Measurements from ENCODE around the gene SOCS7. TPM values are rescaled to one million over a fixed set of nuclear protein-coding genes. Genes with fewer than 3 reads are reported as not detected.
A peak's percentile ranks its signal among the peaks of the same experiment; 100 is the strongest.

The SOCS7 gene
- polyA plus RNA-seq, 3 donors, result 0.14 to 13.2 (median 0.15) TPM

GRCh38 chr17:38329284-38329683, 22.4 kb upstream of the SOCS7 start:
- Histone ChIP-seq H3K4me1 (ENCODE audit: control insufficient read depth in 1 of 2, insufficient read depth in 2 of 2, low read length in 2 of 2) (peaks cover 30 to 32% of the 10 kb centered on the region in 2 donors), H3K9me3 (replicated peaks in 1 of 2; ENCODE audit: control insufficient read depth in 1 of 2, insufficient read depth in 1 of 2, low read length in 2 of 2) (no peaks in the 10 kb centered on the region), H3K9ac (ENCODE audit: insufficient read depth, low read length, poor library complexity, severe bottlenecking) (no peak overlapping the region), H3K4me3 (replicated peaks in 1 of 3; ENCODE audit: low read depth in 2 of 3, low read length in 3 of 3) (no peak overlapping the region), H3K27me3 (ENCODE audit: control insufficient read depth in 2 of 2, insufficient read depth in 2 of 2, low read length in 2 of 2) (no peaks in the 10 kb centered on the region), H3K36me3 (replicated peaks in 1 of 2; ENCODE audit: control insufficient read depth in 1 of 2, insufficient read depth in 2 of 2, low read length in 2 of 2) (no peaks in the 10 kb centered on the region), H3K79me2 (ENCODE audit: insufficient read depth, low read length) (no peaks in the 10 kb centered on the region), H3K4me2 (replicated peaks; ENCODE audit: extremely low read depth, low read length, poor library complexity, severe bottlenecking) (no peak overlapping the region), H3K27ac (ENCODE audit: low read depth in 1 of 2, low read length in 2 of 2) (no peak overlapping the region), H4K20me1 (ENCODE audit: insufficient read depth, low read length) (no peaks in the 10 kb centered on the region), H2AFZ (ENCODE audit: insufficient read depth, low read depth, low read length, poor library complexity, severe bottlenecking) (no peak overlapping the region)
- TF ChIP-seq CTCF (IDR thresholded peaks at IDR 0.05), result no peak
- no peak for DNase-seq
- intact Hi-C loops (cut with micrococcal nuclease), result no loop called here
- H3K4me3 Mint-ChIP-seq, result no peak overlapping the region
- no peaks in the 10 kb centered on the region for H3K36me3 Mint-ChIP-seq
- peaks cover 2 to 5% (median 4%) of the 10 kb centered on the region in 3 donors for H3K27me3 Mint-ChIP-seq (ENCODE audit: low read depth in 3 of 3)
- H3K27ac Mint-ChIP-seq, result no peak overlapping the region
- 94% methylated on average over 6 of the region's 7 CpGs for WGBS (ENCODE audit: insufficient coverage)
- H3K9me3 Mint-ChIP-seq, result peaks cover 0 to 5% (median 0%) of the 10 kb centered on the region in 7 donors
- peaks cover 35% of the 10 kb centered on the region for H3K4me1 Mint-ChIP-seq

GRCh38 chr17:38329808-38330730, 21.6 kb upstream of the SOCS7 start:
- Histone ChIP-seq H3K27ac (ENCODE audit: low read depth in 1 of 2, low read length in 2 of 2) (no peak overlapping the region), H3K4me3 (replicated peaks in 1 of 3; ENCODE audit: low read depth in 2 of 3, low read length in 3 of 3) (no peak overlapping the region), H2AFZ (ENCODE audit: insufficient read depth, low read depth, low read length, poor library complexity, severe bottlenecking) (no peak overlapping the region), H4K20me1 (ENCODE audit: insufficient read depth, low read length) (no peaks in the 10 kb centered on the region), H3K27me3 (ENCODE audit: control insufficient read depth in 2 of 2, insufficient read depth in 2 of 2, low read length in 2 of 2) (no peaks in the 10 kb centered on the region), H3K9ac (ENCODE audit: insufficient read depth, low read length, poor library complexity, severe bottlenecking) (peak overlapping the region; percentile 15), H3K36me3 (replicated peaks in 1 of 2; ENCODE audit: control insufficient read depth in 1 of 2, insufficient read depth in 2 of 2, low read length in 2 of 2) (no peaks in the 10 kb centered on the region), H3K79me2 (ENCODE audit: insufficient read depth, low read length) (no peaks in the 10 kb centered on the region), H3K9me3 (replicated peaks in 1 of 2; ENCODE audit: control insufficient read depth in 1 of 2, insufficient read depth in 1 of 2, low read length in 2 of 2) (no peaks in the 10 kb centered on the region), H3K4me2 (replicated peaks; ENCODE audit: extremely low read depth, low read length, poor library complexity, severe bottlenecking) (no peak overlapping the region), H3K4me1 (ENCODE audit: control insufficient read depth in 1 of 2, insufficient read depth in 2 of 2, low read length in 2 of 2) (peaks cover 23 to 25% of the 10 kb centered on the region in 2 donors)
- peaks cover 28% of the 10 kb centered on the region for H3K4me1 Mint-ChIP-seq
- no peak overlapping the region for H3K27ac Mint-ChIP-seq
- H3K9me3 Mint-ChIP-seq, result peaks cover 0 to 5% (median 0%) of the 10 kb centered on the region in 7 donors
- peaks cover 2 to 6% (median 4%) of the 10 kb centered on the region in 3 donors for H3K27me3 Mint-ChIP-seq (ENCODE audit: low read depth in 3 of 3)
- no peak for TF ChIP-seq CTCF (IDR thresholded peaks at IDR 0.05)
- intact Hi-C loops (cut with micrococcal nuclease), result no loop called here
- H3K36me3 Mint-ChIP-seq, result no peaks in the 10 kb centered on the region
- H3K4me3 Mint-ChIP-seq, result no peak overlapping the region
- no peak for DNase-seq
- 97% methylated on average over 14 of the region's 25 CpGs for WGBS (ENCODE audit: insufficient coverage)
